IPS-15b (cell line): Measurements from ENCODE around the gene DNAL1.

Source experiments
- H3K27me3 ChIP-seq: one replicate; pipeline ENCODE4 v1.6.1; 2013; ENCODE audit warnings: low read length; ENCODE audit not compliant: control insufficient read depth, insufficient read depth
- H3K36me3 ChIP-seq: one replicate; pipeline ENCODE4 v1.6.1; 2013; ENCODE audit warnings: low read length; ENCODE audit not compliant: control insufficient read depth, insufficient read depth
- H3K4me1 ChIP-seq: one replicate; pipeline ENCODE4 v1.6.1; 2013; ENCODE audit warnings: mild to moderate bottlenecking, low read length; ENCODE audit not compliant: control insufficient read depth, insufficient read depth
- H3K4me3 ChIP-seq: one replicate; pipeline ENCODE4 v1.5.1; 2013; ENCODE audit warnings: low read depth, low read length
- H3K9ac ChIP-seq: one replicate; pipeline ENCODE4 v1.6.1; 2013; ENCODE audit warnings: low read depth, mild to moderate bottlenecking, low read length
- H3K9me3 ChIP-seq: one replicate; pipeline ENCODE4 v1.6.1; 2013; ENCODE audit warnings: mild to moderate bottlenecking, low read length; ENCODE audit not compliant: control insufficient read depth, insufficient read depth

The DNAL1 gene

DNA sequence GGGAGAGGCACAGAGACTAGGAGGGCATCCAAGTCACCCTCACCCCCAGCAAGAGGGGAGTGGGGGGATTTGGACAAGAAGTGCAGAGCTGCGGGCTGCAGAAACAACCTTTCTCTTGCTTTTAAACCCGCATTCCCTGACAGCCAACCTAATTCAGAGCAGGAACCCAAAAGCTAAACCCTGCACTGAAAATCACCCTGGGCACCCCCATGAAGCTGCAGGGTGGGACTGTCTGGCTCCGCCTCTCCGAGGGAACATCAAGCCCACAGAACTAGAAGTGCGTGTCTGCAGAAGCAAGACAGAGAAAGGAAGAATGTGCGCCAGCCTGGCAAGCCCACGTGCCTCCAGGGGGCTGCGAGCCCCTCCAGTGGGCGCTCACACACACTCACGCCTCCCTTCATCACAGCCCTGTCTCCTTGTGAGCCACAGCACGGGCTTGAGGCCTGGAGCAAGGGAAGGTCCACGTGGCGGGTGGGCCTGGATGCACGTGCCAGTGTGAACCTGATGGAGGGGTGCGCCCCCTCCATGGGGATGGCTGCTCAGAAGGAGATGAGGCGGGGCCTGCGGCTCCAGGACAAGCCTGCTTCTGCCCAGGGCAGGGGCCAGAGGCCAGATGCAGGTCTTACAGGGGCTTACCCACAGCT, 97.2 kb downstream of the DNAL1 start:
- Histone ChIP-seq H3K9me3 (no peaks in the 10 kb centered on the region), H3K9ac (peak overlapping the region; percentile 60), H3K27me3 (no peaks in the 10 kb centered on the region), H3K36me3 (peaks cover 7% of the 10 kb centered on the region), H3K4me3 (peak overlapping the region; percentile 13), H3K4me1 (peaks cover 18% of the 10 kb centered on the region)

DNA sequence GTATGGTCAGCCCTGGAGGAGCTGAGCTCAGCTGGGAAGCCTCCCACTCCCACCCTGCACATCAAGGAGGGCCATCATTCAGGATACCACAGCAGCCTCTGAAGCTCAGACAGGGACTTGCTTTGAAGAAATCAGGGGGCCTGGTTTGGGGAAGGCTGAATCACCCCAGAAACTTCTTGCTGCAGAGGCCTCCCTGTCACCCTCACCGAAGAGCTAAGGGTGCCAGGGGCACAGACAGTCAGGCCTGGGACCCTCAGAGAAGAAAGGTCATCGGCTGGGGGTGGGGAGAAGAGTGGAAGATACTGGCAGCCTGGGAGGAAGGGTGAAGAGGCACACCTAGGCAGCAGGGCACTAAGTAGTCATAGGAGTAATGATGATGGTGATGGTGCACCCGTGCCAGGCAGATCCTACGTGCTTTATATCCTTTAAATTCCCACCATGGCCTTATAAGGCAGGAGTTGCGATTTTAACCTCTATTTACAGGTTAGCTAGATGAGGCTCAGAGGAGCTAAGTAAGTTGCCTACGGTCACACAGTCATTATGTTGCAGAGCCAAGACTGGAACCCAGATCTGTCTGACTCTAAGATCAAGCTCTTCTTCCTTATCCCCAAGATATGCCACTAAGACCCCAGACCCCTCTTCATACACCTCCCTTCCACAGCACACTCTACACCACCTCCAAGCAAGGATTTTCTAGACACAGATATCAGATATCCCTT, 97.9 kb downstream of the DNAL1 start:
- peaks cover 7% of the 10 kb centered on the region for H3K36me3 ChIP-seq
- H3K9me3 ChIP-seq: no peaks in the 10 kb centered on the region
- H3K4me3 ChIP-seq: no peak overlapping the region
- peak overlapping the region; percentile 54 for H3K9ac ChIP-seq
- H3K27me3 ChIP-seq: no peaks in the 10 kb centered on the region
- peaks cover 22% of the 10 kb centered on the region for H3K4me1 ChIP-seq

DNA sequence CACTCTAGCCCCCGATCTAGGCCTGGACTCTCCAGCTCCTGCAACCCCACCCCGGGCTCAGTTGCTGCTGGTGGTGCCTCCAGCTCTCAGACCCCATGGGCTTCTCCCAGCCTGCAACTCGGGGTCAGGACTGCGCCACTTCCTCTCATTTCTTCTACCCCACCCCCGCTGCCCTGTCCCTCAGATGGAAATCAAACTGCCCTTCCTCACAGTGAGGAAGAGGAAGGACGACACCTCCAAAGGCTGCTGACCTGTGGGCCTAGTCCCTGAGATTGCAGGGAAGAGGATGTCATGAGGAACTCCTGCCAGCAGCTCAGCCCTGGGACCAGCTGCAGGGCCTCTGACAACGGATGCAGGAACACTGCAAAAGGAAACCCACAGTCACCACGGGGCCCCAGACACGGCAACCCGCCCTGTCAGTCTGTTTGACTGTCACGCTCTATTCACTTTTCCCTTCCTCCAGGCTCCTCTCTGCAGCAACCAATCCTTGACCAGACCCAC, 98.7 kb downstream of the DNAL1 start:
- Histone ChIP-seq H3K36me3 (peaks cover 5% of the 10 kb centered on the region), H3K4me3 (no peak overlapping the region), H3K27me3 (no peaks in the 10 kb centered on the region), H3K9me3 (no peaks in the 10 kb centered on the region), H3K4me1 (peaks cover 22% of the 10 kb centered on the region), H3K9ac (no peak overlapping the region)

DNA sequence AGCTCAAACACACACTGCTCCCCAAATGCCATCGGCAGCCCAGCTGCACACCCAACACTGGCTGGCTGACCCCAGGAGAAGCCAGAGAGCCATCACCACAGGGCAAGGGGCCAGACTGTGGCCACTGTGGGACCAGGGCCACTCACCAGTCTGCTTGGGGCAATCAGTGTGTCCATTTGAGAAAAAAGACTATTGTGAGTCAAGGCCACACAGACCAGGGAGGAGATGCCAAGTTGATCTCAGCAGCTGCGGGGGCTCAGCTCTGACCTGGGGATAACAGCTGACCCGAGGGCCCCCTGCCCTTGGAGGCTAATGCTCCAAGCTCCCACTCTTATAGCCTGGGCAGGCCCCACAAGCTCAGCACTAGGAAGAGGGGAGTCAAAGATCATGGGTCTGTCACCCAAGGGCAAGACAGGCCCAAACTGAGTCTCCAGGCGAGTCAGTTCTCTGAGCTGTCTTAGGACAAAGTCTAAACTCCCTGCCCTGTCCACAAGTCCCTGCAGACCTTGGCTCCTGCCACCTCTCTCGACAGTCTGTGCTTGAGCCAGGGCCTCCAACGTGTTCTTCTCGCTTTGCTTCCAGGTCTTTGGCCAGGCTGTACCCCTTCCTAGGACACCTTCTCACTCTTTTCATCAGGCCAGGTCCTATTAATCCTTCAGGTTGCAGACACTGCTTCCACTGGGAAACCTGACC, 99.5 kb downstream of the DNAL1 start:
- no peak overlapping the region for H3K9ac ChIP-seq
- no peak overlapping the region for H3K4me3 ChIP-seq
- peaks cover 22% of the 10 kb centered on the region for H3K4me1 ChIP-seq

DNA sequence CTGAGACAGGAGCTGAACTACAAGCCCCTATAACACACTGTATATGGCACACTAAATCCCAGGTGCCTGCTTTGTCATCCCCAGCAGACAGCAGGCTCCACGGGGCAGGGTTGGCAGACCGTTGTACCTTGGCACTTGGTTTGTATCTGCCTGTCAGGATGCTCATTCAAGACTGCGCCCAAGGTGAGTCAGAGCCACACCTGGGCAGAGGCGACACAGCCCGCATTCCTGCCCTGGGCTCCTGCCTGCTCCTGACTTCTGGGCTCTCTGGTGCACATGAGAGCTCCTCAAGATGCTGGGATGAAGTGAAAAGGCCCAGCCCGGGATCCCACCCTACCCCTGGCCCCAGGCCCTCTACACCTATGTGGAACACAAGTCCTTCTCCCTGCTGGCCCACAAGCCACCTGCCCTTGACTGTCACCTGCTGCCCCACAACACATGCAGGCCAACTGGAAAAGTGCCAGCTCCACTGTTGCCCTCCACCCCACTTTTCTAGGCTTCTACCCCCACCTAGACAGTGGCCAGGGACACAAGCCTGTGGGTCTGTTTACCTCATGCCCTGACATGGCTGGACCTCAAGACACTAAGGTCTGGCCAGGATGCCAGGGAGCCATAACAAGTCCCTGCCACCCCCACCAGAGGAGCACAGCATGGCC, 100.2 kb downstream of the DNAL1 start:
- Histone ChIP-seq H3K4me3 (no peak overlapping the region), H3K36me3 (no peaks in the 10 kb centered on the region), H3K9ac (no peak overlapping the region), H3K27me3 (no peaks in the 10 kb centered on the region), H3K4me1 (peaks cover 22% of the 10 kb centered on the region), H3K9me3 (no peaks in the 10 kb centered on the region)

More for the DNA sequence above, 99.5 kb downstream of the DNAL1 start:
- no peaks in the 10 kb centered on the region for H3K36me3 ChIP-seq
- H3K27me3 ChIP-seq: no peaks in the 10 kb centered on the region
- no peaks in the 10 kb centered on the region for H3K9me3 ChIP-seq

DNA sequence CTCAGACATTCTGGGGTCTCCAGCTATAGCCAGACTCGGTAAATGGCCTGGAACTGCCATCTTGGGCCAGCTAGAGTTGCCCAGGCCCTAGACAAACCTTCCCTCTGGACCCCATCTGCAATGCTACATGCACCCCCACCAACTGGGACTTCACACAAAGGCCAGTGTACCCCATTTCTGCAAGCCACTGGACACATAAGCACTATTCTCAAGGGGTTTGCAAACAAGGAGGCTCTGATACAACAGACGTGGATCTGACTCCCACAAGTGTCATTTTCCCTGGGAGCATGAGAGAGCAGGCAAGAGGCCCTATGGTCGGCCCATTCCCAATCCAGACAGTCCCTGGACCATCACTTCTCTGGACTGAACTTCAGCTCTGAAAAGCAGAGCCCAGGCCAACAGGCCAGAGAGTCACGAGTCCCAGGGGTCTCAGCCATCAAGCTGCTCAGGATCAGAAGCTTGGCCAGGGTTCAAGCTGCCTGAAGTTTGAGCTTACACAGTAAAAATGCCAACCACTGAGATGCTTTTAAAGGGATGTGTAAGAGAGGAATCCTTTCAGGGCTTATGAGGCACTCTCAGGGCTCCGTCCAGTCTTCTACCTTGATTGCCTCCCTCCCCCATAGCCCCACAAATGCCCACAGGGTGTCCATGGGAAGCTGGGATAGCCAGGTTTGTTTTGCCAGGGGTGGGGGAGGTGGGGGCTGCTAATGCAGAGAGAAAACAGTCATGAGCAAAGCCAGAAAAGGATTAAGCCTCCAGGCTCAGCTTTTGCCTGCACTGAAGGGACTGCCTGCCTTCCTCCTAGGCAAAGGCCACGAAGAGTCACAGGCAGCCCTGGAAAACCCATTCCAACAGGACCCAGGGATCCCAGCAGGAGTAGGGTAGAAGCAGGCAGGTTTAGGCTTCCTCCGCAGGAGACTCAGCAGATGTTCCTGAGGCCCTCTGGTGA, 101.1 kb downstream of the DNAL1 start:
- Histone ChIP-seq H3K9me3 (no peaks in the 10 kb centered on the region), H3K4me1 (peaks cover 22% of the 10 kb centered on the region), H3K4me3 (no peak overlapping the region), H3K36me3 (no peaks in the 10 kb centered on the region), H3K27me3 (no peaks in the 10 kb centered on the region), H3K9ac (peak overlapping the region; percentile 37)

DNA sequence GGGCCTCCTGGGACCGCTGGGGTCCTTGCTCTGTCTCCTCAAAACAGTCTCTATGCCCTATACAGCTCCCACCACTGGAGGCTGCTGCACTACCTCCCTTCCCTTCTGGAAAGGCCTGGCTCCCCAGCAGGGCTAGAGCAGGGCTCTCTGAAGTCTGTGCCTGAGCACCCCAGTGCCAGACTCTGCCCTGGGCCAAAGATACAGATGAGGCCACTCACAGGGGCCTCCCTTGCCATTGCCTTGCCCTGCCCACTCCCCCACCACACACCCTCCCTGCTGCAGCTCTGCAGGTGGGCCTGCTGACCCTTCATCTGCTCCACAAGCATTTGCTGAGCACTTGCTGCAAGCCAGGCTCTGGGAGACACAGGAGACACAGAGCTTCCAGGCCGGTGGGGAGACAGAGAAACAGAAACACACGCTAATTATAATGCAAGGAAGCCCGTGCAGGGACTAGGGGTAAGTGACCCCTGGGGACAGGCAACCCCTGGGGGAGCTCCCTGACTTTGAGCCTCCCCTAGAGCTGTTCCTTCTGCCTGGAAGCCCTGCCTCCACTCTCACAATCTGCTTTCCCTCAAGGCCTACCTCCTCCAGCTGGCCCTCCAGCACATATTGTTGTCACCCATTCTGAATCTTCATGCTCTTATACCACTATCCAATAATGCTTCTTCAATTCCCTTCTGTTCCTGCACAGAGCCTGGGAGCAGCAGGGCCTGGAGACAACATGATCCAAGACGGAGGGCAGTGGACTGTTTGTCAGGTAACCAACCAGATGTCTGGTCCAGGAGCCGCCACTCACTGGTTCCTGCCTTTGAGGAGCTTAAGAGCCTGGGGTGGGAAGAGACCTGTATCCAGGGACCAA, 102.0 kb downstream of the DNAL1 start:
- no peaks in the 10 kb centered on the region for H3K27me3 ChIP-seq
- H3K4me1 ChIP-seq: peaks cover 16% of the 10 kb centered on the region
- H3K9me3 ChIP-seq: no peaks in the 10 kb centered on the region
- H3K9ac ChIP-seq: peak overlapping the region; percentile 37
- H3K4me3 ChIP-seq: no peak overlapping the region
- no peaks in the 10 kb centered on the region for H3K36me3 ChIP-seq

DNA sequence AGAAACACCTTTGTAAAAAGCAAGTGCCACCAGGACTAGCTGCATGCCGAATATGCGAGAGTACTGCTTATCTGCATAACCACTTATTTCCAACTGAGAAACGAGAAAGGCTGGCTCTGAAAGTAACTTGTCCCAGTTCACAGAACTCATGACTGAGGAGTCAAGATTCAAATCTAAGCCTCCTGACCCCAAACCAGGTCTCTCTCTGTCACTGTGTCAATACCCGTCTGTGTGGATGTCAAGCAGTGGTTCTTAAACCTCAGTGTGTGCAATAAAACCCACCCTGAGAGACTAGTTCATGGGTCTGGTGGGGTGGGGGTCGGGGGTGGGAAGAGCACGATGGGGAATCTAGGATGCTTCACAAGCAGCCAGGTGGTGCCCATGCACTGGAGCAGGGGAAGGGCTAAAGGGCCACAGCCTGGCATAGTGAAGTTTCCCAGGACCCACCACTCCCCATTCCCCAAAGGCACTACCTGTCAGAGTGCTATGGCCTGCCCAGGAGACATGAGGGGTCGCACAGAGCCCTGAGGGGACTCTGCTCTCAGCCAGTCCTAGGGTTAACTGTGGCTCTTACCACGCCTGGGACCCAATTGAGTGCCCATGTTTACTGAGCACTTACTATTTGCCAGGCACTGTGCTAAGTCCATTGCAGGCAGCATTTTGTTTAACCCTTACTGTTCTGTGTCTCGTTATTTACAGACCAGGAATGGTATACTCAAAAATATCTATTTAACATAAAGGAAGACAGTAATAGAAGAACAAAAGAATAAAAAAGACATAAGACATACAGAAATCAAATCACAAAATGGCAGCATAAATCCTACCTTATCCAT, 102.8 kb downstream of the DNAL1 start:
- H3K9ac ChIP-seq: no peak overlapping the region
- no peaks in the 10 kb centered on the region for H3K36me3 ChIP-seq
- peaks cover 8% of the 10 kb centered on the region for H3K4me1 ChIP-seq
- H3K9me3 ChIP-seq: no peaks in the 10 kb centered on the region
- H3K27me3 ChIP-seq: no peaks in the 10 kb centered on the region
- no peak overlapping the region for H3K4me3 ChIP-seq

DNA sequence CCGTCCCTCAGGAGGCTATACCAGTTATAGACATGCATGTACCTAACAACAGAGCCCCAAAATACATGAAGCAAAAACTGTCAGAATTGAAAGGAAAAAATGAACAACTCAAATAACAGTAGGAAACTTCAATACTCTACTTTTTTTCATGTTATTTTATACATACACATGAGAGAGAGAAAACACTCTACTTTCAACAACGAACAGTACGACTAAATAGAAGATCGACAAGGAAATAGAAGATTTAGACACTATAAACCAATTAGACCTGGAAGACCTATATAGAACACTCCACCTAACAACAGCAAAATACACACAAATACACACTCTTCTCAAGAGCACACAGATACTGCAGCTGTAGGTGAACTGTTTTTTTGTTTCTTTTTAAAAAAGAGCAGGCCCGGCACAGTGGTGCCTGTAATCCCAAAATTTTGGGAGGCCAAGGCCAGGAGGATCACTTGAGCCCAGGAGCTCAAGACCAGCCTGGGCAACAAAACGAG, 104.1 kb downstream of the DNAL1 start:
- Histone ChIP-seq H3K36me3 (no peaks in the 10 kb centered on the region), H3K4me3 (no peak overlapping the region), H3K4me1 (peaks cover 7% of the 10 kb centered on the region), H3K9me3 (no peaks in the 10 kb centered on the region), H3K9ac (no peak overlapping the region), H3K27me3 (no peaks in the 10 kb centered on the region)
